Prostate gland (tissue), 2 donors: ENCODE results near the gene SLN.

Experiments
- POLR2A ChIP-seq: fragments of 450-650 bp; IDR thresholded peaks from one replicate; pipeline ENCODE4 v1.6.1; 2016; ENCODE audit warnings: antibody characterized with exemption, mild to moderate bottlenecking
- POLR2AphosphoS5 ChIP-seq: sonication (generic); formaldehyde crosslinking; IDR thresholded peaks from one replicate; pipeline ENCODE4 v1.6.1; 2017; ENCODE audit warnings: antibody characterized with exemption
- TF ChIP-seq, protein P1 (sequence below), 4 experiments: fragments of 200-600 bp in 2 of 4; fragments of 450-650 bp in 2 of 4; sonication (generic) in 2 of 4; IDR thresholded peaks; 1 replicate in 3 of 4; 2 replicates in 1 of 4; pipeline ENCODE4 v1.5.1; 2016 to 2019; ENCODE audit warnings: antibody characterized with exemption in 4 of 4, mild to moderate bottlenecking in 2 of 4, moderate library complexity in 2 of 4

GRCh38 chr11:107741044-107741823 lies 29.4 kb upstream of the SLN start:
- TF ChIP-seq, protein P1, sequence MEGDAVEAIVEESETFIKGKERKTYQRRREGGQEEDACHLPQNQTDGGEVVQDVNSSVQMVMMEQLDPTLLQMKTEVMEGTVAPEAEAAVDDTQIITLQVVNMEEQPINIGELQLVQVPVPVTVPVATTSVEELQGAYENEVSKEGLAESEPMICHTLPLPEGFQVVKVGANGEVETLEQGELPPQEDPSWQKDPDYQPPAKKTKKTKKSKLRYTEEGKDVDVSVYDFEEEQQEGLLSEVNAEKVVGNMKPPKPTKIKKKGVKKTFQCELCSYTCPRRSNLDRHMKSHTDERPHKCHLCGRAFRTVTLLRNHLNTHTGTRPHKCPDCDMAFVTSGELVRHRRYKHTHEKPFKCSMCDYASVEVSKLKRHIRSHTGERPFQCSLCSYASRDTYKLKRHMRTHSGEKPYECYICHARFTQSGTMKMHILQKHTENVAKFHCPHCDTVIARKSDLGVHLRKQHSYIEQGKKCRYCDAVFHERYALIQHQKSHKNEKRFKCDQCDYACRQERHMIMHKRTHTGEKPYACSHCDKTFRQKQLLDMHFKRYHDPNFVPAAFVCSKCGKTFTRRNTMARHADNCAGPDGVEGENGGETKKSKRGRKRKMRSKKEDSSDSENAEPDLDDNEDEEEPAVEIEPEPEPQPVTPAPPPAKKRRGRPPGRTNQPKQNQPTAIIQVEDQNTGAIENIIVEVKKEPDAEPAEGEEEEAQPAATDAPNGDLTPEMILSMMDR (IDR thresholded peaks at IDR 0.05), result peak in 3 of 4 experiments; percentile 30 to 59 (median 50)
- no peak for TF ChIP-seq POLR2A
- TF ChIP-seq POLR2AphosphoS5, result no peak
